Esophagus muscularis mucosa (tissue), 4 donors: Measurements from ENCODE around the gene MRPS23. TPM values are rescaled to one million over a fixed set of nuclear protein-coding genes. Genes with fewer than 3 reads are reported as not detected.
A peak's percentile ranks its signal among the peaks of the same experiment; 100 is the strongest.

Experiments
- DNase-seq: peaks from one replicate; pipeline ENCODE4 v3.0.0-alpha.2; 2017; ENCODE audit errors: extremely low spot score
- H3K27ac ChIP-seq, 4 donors: fragments of 200-600 bp; sonication (generic); replicated peaks in 1 of 4; 1 replicate in 3 of 4; 2 replicates in 1 of 4; pipeline ENCODE4 v1.5.1; 2016 to 2019; ENCODE audit warnings: mild to moderate bottlenecking in 1 of 4
- H3K27me3 ChIP-seq, 4 donors: fragments of 200-600 bp; sonication (generic); one replicate each; pipeline versions ENCODE4 v1.5.1 to v1.6.0; 2016 to 2019
- H3K36me3 ChIP-seq, 4 donors: fragments of 200-600 bp; sonication (generic); one replicate each; pipeline ENCODE4 v1.5.1; 2016 to 2019
- H3K4me1 ChIP-seq, 4 donors: fragments of 200-600 bp; sonication (generic); one replicate each; pipeline ENCODE4 v1.5.1; 2016 to 2019
- H3K4me3 ChIP-seq, 4 donors: fragments of 200-600 bp; sonication (generic); 1 replicate in 2 of 4; 2 replicates in 2 of 4; pipeline ENCODE4 v1.5.1; 2016 to 2019; ENCODE audit warnings: mild to moderate bottlenecking in 4 of 4, moderate library complexity in 1 of 4
- H3K9me3 ChIP-seq, 4 donors: fragments of 200-600 bp; sonication (generic); 1 replicate in 3 of 4; 2 replicates in 1 of 4; pipeline ENCODE4 v1.5.1; 2016 to 2019
- CTCF ChIP-seq, 3 experiments: fragments of 200-600 bp in 2 of 3; fragments of 450-650 bp in 1 of 3; sonication (generic) in 2 of 3; IDR thresholded peaks; one replicate each; pipeline ENCODE4 v1.5.1; 2017 to 2019; ENCODE audit warnings: antibody characterized with exemption in 3 of 3, mild to moderate bottlenecking in 2 of 3, moderate library complexity in 1 of 3
- EP300 ChIP-seq: sonication (generic); formaldehyde crosslinking; IDR thresholded peaks from one replicate; pipeline ENCODE4 v1.6.1; 2017; ENCODE audit warnings: antibody characterized with exemption
- POLR2A ChIP-seq: fragments of 450-650 bp; IDR thresholded peaks from one replicate; pipeline ENCODE4 v1.6.1; 2017; ENCODE audit warnings: antibody characterized with exemption, moderate library complexity, mild to moderate bottlenecking, low read depth
- POLR2AphosphoS5 ChIP-seq, 2 donors: sonication (generic); formaldehyde crosslinking; IDR thresholded peaks; one replicate each; pipeline ENCODE4 v1.6.1; 2017; ENCODE audit warnings: antibody characterized with exemption in 2 of 2
- WGBS: methylation state at CpG from one replicate; pipeline ENCODE4 v1.1.5; 2018; 5-methylcytosine and 5-hydroxymethylcytosine counted together
- intact Hi-C: fragments of 100-400 bp; cut with DNase I; formaldehyde crosslinking; loops from one replicate; pipeline ENCODE4 v1.15.1; 2023
- total RNA-seq, 4 donors: library from RNA; depleted of rRNA; stranded (reverse); fragments of >200 nt; gene quantifications; one replicate each; pipeline versions ENCODE4 v1.1.0 to v1.2.1, GENCODE V29; 2016

The MRPS23 gene
- total RNA-seq, 4 donors from 2014 or later: 11.6 to 22.2 (median 16.9) TPM

GRCh38 chr17:57860414-57860999 lies 10.7 kb upstream of the MRPS23 start:
- TF ChIP-seq POLR2A: no peak
- no peak for TF ChIP-seq POLR2AphosphoS5 (IDR thresholded peaks at IDR 0.05)
- TF ChIP-seq EP300: no peak
- no peak for TF ChIP-seq CTCF (IDR thresholded peaks at IDR 0.05)
- no peak for DNase-seq
- H3K4me3 ChIP-seq: peak overlapping the region; percentile 60 to 71 (median 64)
- 70% methylated on average over 6 of the region's 6 CpGs for WGBS
- peaks cover 0 to 19% (median 12%) of the 10 kb centered on the region in 4 donors for H3K36me3 ChIP-seq
- peaks cover 44 to 84% (median 75%) of the 10 kb centered on the region in 4 donors for H3K4me1 ChIP-seq
- no peaks in the 10 kb centered on the region for H3K9me3 ChIP-seq
- intact Hi-C loops: no loop called here
- H3K27ac ChIP-seq: peak overlapping the region; percentile 88 to 96 (median 94)
- no peaks in the 10 kb centered on the region for H3K27me3 ChIP-seq

- Histone ChIP-seq H3K27ac (peak overlapping the region; percentile 88 to 96 (median 94)), H3K9me3 (no peaks in the 10 kb centered on the region), H3K4me3 (no peak overlapping the region), H3K36me3 (peaks cover 0 to 12% (median 5%) of the 10 kb centered on the region in 4 donors), H3K27me3 (no peaks in the 10 kb centered on the region), H3K4me1 (peaks cover 47 to 91% (median 82%) of the 10 kb centered on the region in 4 donors)
- TF ChIP-seq POLR2A (no peak), CTCF (IDR thresholded peaks at IDR 0.05) (no peak), POLR2AphosphoS5 (IDR thresholded peaks at IDR 0.05) (no peak), EP300 (no peak)
- WGBS: 52% methylated on average over 13 of the region's 13 CpGs
- no peak for DNase-seq
- intact Hi-C loops: loop anchor here (2.0 kb wide), 1 partner anchor 135 kb away; no protein-coding TSS in a partner anchor
Observed at GRCh38 chr17:57859601-57860413, 10.0 kb upstream of the MRPS23 start.

- intact Hi-C loops: loop anchor here (2.0 kb wide), 1 partner anchor 136 kb away; no protein-coding TSS in a partner anchor
- no peak for TF ChIP-seq POLR2A
- no peak for TF ChIP-seq EP300
- no peak for TF ChIP-seq POLR2AphosphoS5 (IDR thresholded peaks at IDR 0.05)
- TF ChIP-seq CTCF (IDR thresholded peaks at IDR 0.05): no peak
- Histone ChIP-seq H3K9me3 (no peaks in the 10 kb centered on the region), H3K4me3 (no peak overlapping the region), H3K36me3 (peaks cover 0 to 3% (median 0%) of the 10 kb centered on the region in 4 donors), H3K27me3 (no peaks in the 10 kb centered on the region), H3K4me1 (peaks cover 56 to 98% (median 92%) of the 10 kb centered on the region in 4 donors), H3K27ac (peak overlapping the region; percentile 88 to 96 (median 94))
- no peak for DNase-seq
- 92% methylated on average over 4 of the region's 5 CpGs for WGBS
Observed at GRCh38 chr17:57858838-57859237, 9.0 kb upstream of the MRPS23 start.

GRCh38 chr17:57856792-57857620 lies 7.2 kb upstream of the MRPS23 start:
- Histone ChIP-seq H3K9me3 (no peaks in the 10 kb centered on the region), H3K4me1 (peaks cover 58 to 98% (median 93%) of the 10 kb centered on the region in 4 donors), H3K27me3 (no peaks in the 10 kb centered on the region), H3K4me3 (no peak overlapping the region), H3K27ac (peak overlapping the region; percentile 83 to 98 (median 93)), H3K36me3 (no peaks in the 10 kb centered on the region)
- DNase-seq: no peak
- 74% methylated on average over 10 of the region's 10 CpGs for WGBS
- TF ChIP-seq POLR2AphosphoS5 (IDR thresholded peaks at IDR 0.05) (no peak), CTCF (IDR thresholded peaks at IDR 0.05) (no peak), EP300 (no peak), POLR2A (no peak)
- intact Hi-C loops: no loop called here
